Measurements from ENCODE around the gene ZNF831.

ZNF831 gene

GRCh38 chr20:59182401-59183044 is 18.9 kb downstream of the ZNF831 start:
- DNase-seq = no peak

GRCh38 chr20:59183751-59184150 is 20.1 kb downstream of the ZNF831 start:
- no peak for DNase-seq

- DNase-seq = peak in 1 of 2 experiments; percentile 45
Observed at GRCh38 chr20:59184880-59185447, 21.3 kb downstream of the ZNF831 start.

- no peak for DNase-seq
Observed at GRCh38 chr20:59185809-59186208, 22.2 kb downstream of the ZNF831 start.

- no peak for DNase-seq
Observed at GRCh38 chr20:59190466-59190865, 26.8 kb downstream of the ZNF831 start.

GRCh38 chr20:59191036-59191755 is 27.6 kb downstream of the ZNF831 start:
- DNase-seq = no peak

GRCh38 chr20:59191756-59192532 is 28.3 kb downstream of the ZNF831 start:
- peak in 1 of 2 experiments; percentile 13 for DNase-seq

GRCh38 chr20:59192533-59192896 is 28.9 kb downstream of the ZNF831 start:
- no peak for DNase-seq

GRCh38 chr20:59193325-59193724 is 29.7 kb downstream of the ZNF831 start:
- no peak for DNase-seq

- no peak for DNase-seq
Observed at GRCh38 chr20:59194023-59194935, 30.7 kb downstream of the ZNF831 start.

GRCh38 chr20:59195316-59195993 is 31.8 kb downstream of the ZNF831 start:
- no peak for DNase-seq

- DNase-seq = no peak
Observed at GRCh38 chr20:59204165-59204894, 40.7 kb downstream of the ZNF831 start.

- DNase-seq = no peak
Observed at GRCh38 chr20:59205044-59205443, 41.4 kb downstream of the ZNF831 start.

- DNase-seq = no peak
Observed at GRCh38 chr20:59207235-59207634, 43.6 kb downstream of the ZNF831 start.

- peak; percentile 84 to 85 for DNase-seq
Observed at GRCh38 chr20:59207742-59208357, 44.2 kb downstream of the ZNF831 start.

- no peak for DNase-seq
Observed at GRCh38 chr20:59210186-59210585, 46.6 kb downstream of the ZNF831 start.

- no peak for DNase-seq
Observed at GRCh38 chr20:59211208-59211765, 47.7 kb downstream of the ZNF831 start.

GRCh38 chr20:59214073-59214472 is 50.5 kb downstream of the ZNF831 start:
- DNase-seq = no peak

- DNase-seq = no peak
Observed at GRCh38 chr20:59214606-59215547, 51.3 kb downstream of the ZNF831 start.
